ENCODE measurements around the gene INSRR.

INSRR gene

DNA sequence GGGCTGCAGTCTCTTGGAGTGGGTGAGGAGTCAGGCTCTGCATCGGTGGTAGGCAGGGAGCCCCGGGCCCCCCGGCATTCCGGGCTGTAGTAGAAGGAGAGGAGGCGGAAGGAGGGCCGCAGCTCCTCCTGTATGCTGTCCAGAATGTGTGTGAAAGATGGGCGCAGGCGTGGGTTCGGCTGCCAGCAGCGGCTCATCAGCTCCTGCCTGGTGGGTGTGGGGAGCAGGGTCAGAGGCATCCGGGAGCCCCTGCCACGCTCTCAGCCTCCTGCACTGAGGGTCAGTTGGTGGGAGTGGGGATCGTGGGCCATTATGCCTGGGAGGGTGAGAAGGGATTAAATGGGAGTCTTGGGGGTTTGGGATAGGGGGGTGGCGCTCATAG lies 18.0 kb downstream of the INSRR start:
- intact Hi-C loops (cut with DNase I; ENCODE audit: low total_unique reads): loop anchor here (5.0 kb wide), 2 partner anchors 41 to 81 kb away; partner anchors contain the start of gene LRRC71
- H3K27me3 ChIP-seq: peaks cover 0 to 96% of the 10 kb centered on the region in 2 donors

DNA sequence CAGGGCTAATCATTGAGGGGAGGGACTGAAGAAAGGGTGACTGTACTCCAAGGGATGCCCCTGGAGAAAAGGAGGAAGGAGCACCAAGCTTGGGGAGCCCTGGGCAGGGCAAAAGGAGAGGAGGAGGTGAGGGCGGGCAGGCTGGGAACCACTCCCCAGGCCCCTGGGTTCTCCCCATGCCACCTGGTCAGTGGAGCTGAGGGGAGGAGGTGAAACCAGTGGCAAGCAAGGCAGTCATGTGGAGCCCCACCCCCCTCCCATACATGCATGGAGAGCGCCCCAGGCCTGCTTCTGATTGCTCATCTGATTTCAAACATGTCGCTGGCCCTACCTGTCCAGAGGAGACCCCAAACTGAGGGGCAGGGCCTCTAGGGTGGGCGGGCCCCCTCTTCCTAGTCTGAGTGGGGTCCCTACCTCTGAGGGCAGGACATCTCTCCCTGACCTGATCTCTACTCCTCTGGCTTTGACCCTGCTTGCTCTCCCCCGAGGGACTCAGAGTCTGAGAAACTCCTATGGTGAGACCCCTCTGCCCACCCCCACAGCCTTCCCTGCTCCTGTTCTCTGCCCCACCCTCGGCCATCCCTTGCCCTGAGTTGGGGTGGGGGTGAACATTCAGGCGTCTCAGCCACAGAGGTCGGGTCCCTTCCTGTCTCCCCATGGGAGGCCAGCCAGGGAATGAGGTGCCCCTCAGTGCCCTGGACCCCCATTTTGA lies 18.6 kb downstream of the INSRR start:
- no peak for TF ChIP-seq CTCF (IDR thresholded peaks at IDR 0.05)
- intact Hi-C loops (cut with DNase I; ENCODE audit: low total_unique reads): loop anchor here (5.0 kb wide), 2 partner anchors 42 to 82 kb away; partner anchors contain the start of gene LRRC71
- H3K27ac ChIP-seq: no peak overlapping the region
- no peaks in the 10 kb centered on the region for H3K9me3 ChIP-seq
- no peak for DNase-seq
- peaks cover 0 to 8% (median 7%) of the 10 kb centered on the region in 4 donors for H3K4me1 ChIP-seq
- no peaks in the 10 kb centered on the region for H3K36me3 ChIP-seq
- H3K4me3 ChIP-seq: no peak overlapping the region
- H3K27me3 ChIP-seq: peaks cover 0 to 92% of the 10 kb centered on the region in 2 donors

More for the DNA sequence above, 18.0 kb downstream of the INSRR start:
- no peak for TF ChIP-seq CTCF (IDR thresholded peaks at IDR 0.05)
- Histone ChIP-seq H3K36me3 (no peaks in the 10 kb centered on the region), H3K4me3 (no peak overlapping the region), H3K9me3 (no peaks in the 10 kb centered on the region), H3K4me1 (peaks cover 0 to 10% (median 9%) of the 10 kb centered on the region in 4 donors), H3K27ac (no peak overlapping the region)
- no peak for DNase-seq

- Histone ChIP-seq H3K27me3 (peaks cover 0 to 92% of the 10 kb centered on the region in 2 donors), H3K4me3 (no peak overlapping the region), H3K9me3 (no peaks in the 10 kb centered on the region), H3K27ac (no peak overlapping the region), H3K4me1 (peaks cover 0 to under 1% (median 0%) of the 10 kb centered on the region in 4 donors), H3K36me3 (no peaks in the 10 kb centered on the region)
- no peak for TF ChIP-seq CTCF (IDR thresholded peaks at IDR 0.05)
- intact Hi-C loops (cut with DNase I; ENCODE audit: low total_unique reads): loop anchor here (5.0 kb wide), 2 partner anchors 43 to 83 kb away; partner anchors contain the start of gene LRRC71
- no peak for DNase-seq
These were observed 19.3 kb downstream of the INSRR start for GRCh38 chr1:156839426-156840109.

DNA sequence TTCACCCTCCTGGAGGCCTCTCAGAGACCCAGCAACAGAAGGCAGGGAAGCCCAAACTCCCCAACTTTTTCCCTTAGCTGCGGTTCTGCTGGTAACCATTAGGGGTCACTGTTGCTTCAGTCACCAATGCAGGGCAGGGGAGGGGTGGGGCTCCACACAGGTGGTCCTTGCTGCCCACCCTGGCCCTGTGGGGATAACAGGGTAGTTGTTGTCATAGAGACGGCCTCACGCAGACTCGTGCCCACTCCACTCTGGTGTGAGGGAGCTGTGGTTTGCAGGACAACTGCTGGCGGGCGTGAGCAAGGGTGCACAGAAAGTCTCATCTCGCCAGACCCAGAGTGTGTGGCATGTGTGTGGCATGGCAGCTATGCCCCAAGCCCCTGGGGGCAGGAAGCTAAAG lies 19.9 kb downstream of the INSRR start:
- DNase-seq: no peak
- Histone ChIP-seq H3K4me1 (no peaks in the 10 kb centered on the region), H3K36me3 (no peaks in the 10 kb centered on the region), H3K27ac (no peak overlapping the region), H3K9me3 (no peaks in the 10 kb centered on the region), H3K4me3 (no peak overlapping the region), H3K27me3 (peaks cover 0 to 86% of the 10 kb centered on the region in 2 donors)
- intact Hi-C loops (cut with DNase I; ENCODE audit: low total_unique reads): no loop called here
- peak; percentile 65 to 83 for TF ChIP-seq CTCF (IDR thresholded peaks at IDR 0.05)

DNA sequence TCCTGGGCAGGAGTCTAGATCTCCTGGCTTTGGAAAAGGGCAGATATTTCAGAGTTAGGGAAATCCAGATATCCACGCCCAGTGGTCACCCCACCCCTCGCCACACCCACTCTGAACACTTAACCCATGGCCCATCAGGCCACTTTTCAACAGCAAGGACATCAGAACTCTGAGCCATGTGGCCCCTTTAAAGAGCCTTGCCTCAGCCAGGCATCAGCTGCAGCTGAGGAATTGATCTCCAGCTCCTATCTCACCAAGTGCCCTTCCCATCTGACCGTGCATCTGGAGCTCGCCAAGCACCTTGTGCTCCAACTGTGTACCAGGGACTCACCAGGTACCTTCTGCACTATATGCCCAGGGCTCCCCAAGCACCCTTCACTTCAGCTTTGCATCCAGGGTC lies 22.0 kb downstream of the INSRR start:
- Histone ChIP-seq H3K27me3 (peaks cover 0 to 76% of the 10 kb centered on the region in 2 donors), H3K4me3 (no peak overlapping the region), H3K4me1 (no peaks in the 10 kb centered on the region), H3K9me3 (no peaks in the 10 kb centered on the region), H3K36me3 (no peaks in the 10 kb centered on the region), H3K27ac (no peak overlapping the region)
- no peak for DNase-seq
- intact Hi-C loops (cut with DNase I; ENCODE audit: low total_unique reads): no loop called here
- no peak for TF ChIP-seq CTCF (IDR thresholded peaks at IDR 0.05)

Data from tibial artery (tissue), 4 donors.